Duodenal mucosa (tissue), 2 donors: Measurements from ENCODE around the gene PRIM2.
"Not testable (repeated sequence)": the region's sequence is repeated elsewhere in the genome, so short reads cannot be mapped to it uniquely, and the experiment has no call there.

Experiments used
- H3K27ac ChIP-seq: one replicate; pipeline ENCODE4 v1.7.0; 2013; ENCODE audit warnings: low read depth, low read length
- H3K27me3 ChIP-seq, 2 donors: one replicate each; pipeline ENCODE4 v1.7.0; 2013; ENCODE audit warnings: low read length in 2 of 2, control low read depth in 1 of 2; ENCODE audit not compliant: insufficient read depth in 2 of 2, control insufficient read depth in 1 of 2
- H3K36me3 ChIP-seq, 2 donors: one replicate each; pipeline ENCODE4 v1.7.0; 2013; ENCODE audit warnings: low read length in 2 of 2, control low read depth in 1 of 2; ENCODE audit not compliant: insufficient read depth in 2 of 2, control insufficient read depth in 1 of 2
- H3K4me1 ChIP-seq, 2 donors: one replicate each; pipeline ENCODE4 v1.7.0; 2013; ENCODE audit warnings: low read length in 2 of 2, control low read depth in 1 of 2; ENCODE audit not compliant: insufficient read depth in 2 of 2, control insufficient read depth in 1 of 2
- H3K4me3 ChIP-seq, 2 donors: one replicate each; pipeline ENCODE4 v1.7.0; 2013; ENCODE audit warnings: low read length in 2 of 2, low read depth in 1 of 2
- H3K9ac ChIP-seq, 2 donors: one replicate each; pipeline ENCODE4 v1.7.0; 2013; ENCODE audit warnings: low read length in 2 of 2, low read depth in 1 of 2
- H3K9me3 ChIP-seq, 2 donors: one replicate each; pipeline ENCODE4 v1.7.0; 2013; ENCODE audit warnings: low read length in 2 of 2, control low read depth in 1 of 2; ENCODE audit not compliant: control insufficient read depth in 1 of 2

The PRIM2 gene

GRCh38 chr6:57390818-57391217 is 73.4 kb downstream of the PRIM2 start:
- not testable (repeated sequence) for H3K27ac ChIP-seq, H3K27me3 ChIP-seq, H3K36me3 ChIP-seq, H3K9me3 ChIP-seq, H3K4me1 ChIP-seq, H3K9ac ChIP-seq, H3K4me3 ChIP-seq

- H3K9me3 ChIP-seq, H3K9ac ChIP-seq, H3K27me3 ChIP-seq, H3K4me3 ChIP-seq, H3K27ac ChIP-seq, H3K4me1 ChIP-seq, H3K36me3 ChIP-seq: not testable (repeated sequence)
Observed at GRCh38 chr6:57392047-57392446, 74.6 kb downstream of the PRIM2 start.

GRCh38 chr6:57419341-57419740 is 101.9 kb downstream of the PRIM2 start:
- H3K27me3 ChIP-seq, H3K27ac ChIP-seq, H3K9me3 ChIP-seq, H3K4me1 ChIP-seq, H3K4me3 ChIP-seq, H3K9ac ChIP-seq, H3K36me3 ChIP-seq: not testable (repeated sequence)

GRCh38 chr6:57421503-57421902 is 104.1 kb downstream of the PRIM2 start:
- no peaks in the 10 kb centered on the region for H3K9me3 ChIP-seq
- H3K9ac ChIP-seq, result no peak overlapping the region
- no peaks in the 10 kb centered on the region for H3K27me3 ChIP-seq
- H3K4me1 ChIP-seq, result no peaks in the 10 kb centered on the region
- no peaks in the 10 kb centered on the region for H3K36me3 ChIP-seq
- no peak overlapping the region for H3K4me3 ChIP-seq
- no peak overlapping the region for H3K27ac ChIP-seq

DNA sequence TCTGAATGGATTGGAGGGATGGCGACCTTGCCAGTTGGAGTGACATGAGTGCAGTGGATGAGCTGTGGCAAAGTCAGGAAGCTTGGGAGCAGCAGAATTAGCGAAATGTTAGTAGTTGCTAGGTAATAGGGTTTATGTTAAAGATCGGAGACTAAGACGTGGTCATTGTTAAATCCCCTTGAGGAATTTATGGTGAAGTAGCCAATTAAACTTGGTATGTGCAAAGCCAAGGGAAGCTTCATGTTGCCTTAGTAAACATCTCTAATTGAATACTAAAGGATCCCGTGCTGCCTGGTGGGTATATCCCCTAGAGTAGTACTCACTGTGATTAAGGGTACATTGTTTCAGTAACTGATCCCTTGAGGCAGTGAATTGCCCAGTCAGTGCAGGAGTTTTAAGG is 106.0 kb downstream of the PRIM2 start:
- H3K27ac ChIP-seq, result no peak overlapping the region
- H3K36me3 ChIP-seq, result no peaks in the 10 kb centered on the region
- H3K9me3 ChIP-seq, result no peaks in the 10 kb centered on the region
- no peak overlapping the region for H3K9ac ChIP-seq
- no peak overlapping the region for H3K4me3 ChIP-seq
- no peaks in the 10 kb centered on the region for H3K27me3 ChIP-seq
- no peaks in the 10 kb centered on the region for H3K4me1 ChIP-seq

DNA sequence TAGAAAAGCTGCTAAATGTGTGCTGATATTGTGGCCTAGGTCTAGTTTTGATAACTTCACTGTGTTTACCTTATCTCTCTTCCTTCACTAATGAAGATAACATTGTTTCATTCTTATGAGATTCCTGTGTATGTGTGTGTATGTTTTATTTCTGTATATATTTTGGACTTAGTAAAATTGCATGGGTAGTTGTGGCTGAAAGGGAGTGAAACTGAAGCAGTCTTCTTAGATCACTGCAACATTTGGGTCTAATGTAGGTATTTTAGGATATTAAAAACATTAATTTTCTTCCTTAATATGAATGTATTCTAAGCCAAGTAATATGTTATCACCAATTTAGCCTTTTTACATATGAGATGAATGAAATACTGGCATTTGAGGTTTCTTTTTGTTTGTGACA is 114.3 kb downstream of the PRIM2 start:
- not testable (repeated sequence) for H3K4me3 ChIP-seq, H3K9ac ChIP-seq, H3K27me3 ChIP-seq, H3K4me1 ChIP-seq, H3K27ac ChIP-seq, H3K36me3 ChIP-seq, H3K9me3 ChIP-seq

DNA sequence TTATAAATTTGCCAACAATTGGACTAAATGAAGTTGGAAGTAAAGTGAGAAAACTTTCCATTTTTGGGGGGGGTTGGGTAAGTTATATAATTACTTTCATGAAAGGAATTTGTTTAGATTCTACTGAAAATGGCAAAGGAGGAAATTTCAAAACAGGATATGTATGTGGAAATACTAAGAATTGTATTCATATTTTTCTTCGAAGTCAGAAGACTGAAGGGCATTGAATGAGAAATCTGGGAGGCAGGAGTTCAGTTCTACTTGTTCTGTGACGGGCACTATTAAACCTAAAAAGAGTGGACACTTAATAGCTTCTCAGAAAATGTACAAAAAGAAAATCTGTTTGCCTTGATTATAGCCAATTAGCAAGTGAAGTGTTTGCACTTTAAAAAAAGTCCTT is 114.7 kb downstream of the PRIM2 start:
- Histone ChIP-seq H3K9ac (no peak overlapping the region), H3K4me1 (no peaks in the 10 kb centered on the region), H3K4me3 (no peak overlapping the region), H3K27ac (no peak overlapping the region), H3K36me3 (no peaks in the 10 kb centered on the region), H3K9me3 (no peaks in the 10 kb centered on the region), H3K27me3 (no peaks in the 10 kb centered on the region)

DNA sequence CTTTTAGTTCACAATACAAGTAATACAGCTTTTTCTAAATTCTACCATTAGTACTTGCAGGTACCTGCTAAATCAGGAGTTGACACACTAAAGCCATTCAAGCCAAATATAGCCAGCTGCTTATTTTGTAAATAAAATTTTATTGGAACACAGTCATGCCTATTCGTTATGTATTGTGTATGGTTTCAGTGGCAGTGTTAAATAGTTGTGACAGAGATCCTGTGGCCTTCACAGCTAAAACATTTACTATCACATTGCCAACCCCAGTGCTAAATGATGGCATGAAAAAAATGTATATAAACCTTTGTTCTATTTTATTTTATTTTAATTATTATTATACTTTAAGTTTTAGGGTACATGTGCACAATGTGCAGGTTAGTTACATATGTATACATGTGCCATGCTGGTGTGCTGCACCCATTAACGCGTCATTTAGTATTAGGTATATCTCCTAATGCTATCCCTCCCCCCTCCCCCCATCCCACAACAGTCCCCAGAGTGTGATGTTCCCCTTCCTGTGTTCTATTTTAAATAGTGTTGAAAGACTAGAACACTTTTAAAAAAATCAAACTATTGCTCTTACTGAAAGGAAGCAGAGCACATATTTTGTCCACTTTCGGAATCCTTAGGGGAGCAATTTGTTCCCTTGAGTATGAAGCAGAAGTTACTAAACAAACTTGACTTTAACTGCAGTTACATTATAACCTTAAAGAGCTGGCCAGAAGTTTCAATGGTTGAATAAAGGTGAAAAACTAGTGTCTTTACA is 115.7 kb downstream of the PRIM2 start:
- Histone ChIP-seq H3K9ac (no peak overlapping the region), H3K4me3 (no peak overlapping the region), H3K27me3 (no peaks in the 10 kb centered on the region), H3K36me3 (no peaks in the 10 kb centered on the region), H3K27ac (no peak overlapping the region), H3K9me3 (no peaks in the 10 kb centered on the region), H3K4me1 (no peaks in the 10 kb centered on the region)

- H3K4me3 ChIP-seq, H3K9ac ChIP-seq, H3K9me3 ChIP-seq, H3K27me3 ChIP-seq, H3K36me3 ChIP-seq, H3K4me1 ChIP-seq, H3K27ac ChIP-seq: not testable (repeated sequence)
Observed at GRCh38 chr6:57433790-57434189, 116.4 kb downstream of the PRIM2 start.

DNA sequence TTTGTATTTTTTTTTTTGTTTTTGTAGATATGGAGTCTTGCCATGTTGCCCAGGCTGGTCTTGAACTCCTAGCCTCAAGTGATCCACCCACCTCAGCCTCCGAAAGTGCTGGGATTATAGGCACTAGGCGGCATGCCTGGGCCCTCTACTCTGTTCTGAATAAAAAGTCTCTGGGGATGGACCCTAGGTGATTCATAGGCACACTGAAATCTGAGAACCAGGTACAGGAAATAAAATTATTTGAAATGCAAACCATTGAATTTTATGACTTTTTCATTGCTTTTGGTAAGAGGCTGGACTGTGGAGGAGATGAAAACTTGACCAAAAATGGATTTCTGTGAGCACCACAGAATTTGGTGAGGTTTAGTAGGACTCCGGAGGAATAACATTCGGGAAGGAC is 117.5 kb downstream of the PRIM2 start:
- no peaks in the 10 kb centered on the region for H3K27me3 ChIP-seq
- H3K9me3 ChIP-seq, result no peaks in the 10 kb centered on the region
- H3K36me3 ChIP-seq, result no peaks in the 10 kb centered on the region
- H3K4me1 ChIP-seq, result no peaks in the 10 kb centered on the region
- H3K27ac ChIP-seq, result no peak overlapping the region
- no peak overlapping the region for H3K9ac ChIP-seq
- no peak overlapping the region for H3K4me3 ChIP-seq
